GM12801 (cell line): ENCODE results near the gene TRUB2.

Source experiments
- TF ChIP-seq, protein P1 (sequence below): IDR thresholded peaks from one replicate; pipeline ENCODE4 v1.5.1; 2011; ENCODE audit warnings: control low read depth; ENCODE audit not compliant: insufficient read length; ENCODE audit errors: extremely low read depth

TRUB2 gene

DNA sequence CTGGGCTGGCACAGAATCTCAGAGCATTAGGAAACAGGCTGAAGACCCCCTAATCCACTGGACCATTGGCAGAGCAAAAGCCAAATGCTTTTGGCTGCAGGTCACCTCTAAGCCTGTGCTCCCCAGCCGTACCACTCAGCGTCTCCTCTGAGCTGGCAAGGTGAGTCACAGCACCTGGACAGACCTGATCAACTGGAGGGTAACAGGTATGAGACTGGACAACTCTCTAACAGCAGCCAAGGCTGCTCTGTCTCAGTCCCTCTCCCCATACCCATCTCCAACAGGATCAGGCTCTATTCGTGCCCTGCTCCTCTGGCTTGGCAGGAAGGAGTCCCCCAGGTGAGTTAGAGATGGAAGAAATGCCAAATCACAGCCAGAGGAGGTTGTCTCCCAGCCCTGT is 51.1 kb downstream of the TRUB2 start:
- TF ChIP-seq, protein P1, sequence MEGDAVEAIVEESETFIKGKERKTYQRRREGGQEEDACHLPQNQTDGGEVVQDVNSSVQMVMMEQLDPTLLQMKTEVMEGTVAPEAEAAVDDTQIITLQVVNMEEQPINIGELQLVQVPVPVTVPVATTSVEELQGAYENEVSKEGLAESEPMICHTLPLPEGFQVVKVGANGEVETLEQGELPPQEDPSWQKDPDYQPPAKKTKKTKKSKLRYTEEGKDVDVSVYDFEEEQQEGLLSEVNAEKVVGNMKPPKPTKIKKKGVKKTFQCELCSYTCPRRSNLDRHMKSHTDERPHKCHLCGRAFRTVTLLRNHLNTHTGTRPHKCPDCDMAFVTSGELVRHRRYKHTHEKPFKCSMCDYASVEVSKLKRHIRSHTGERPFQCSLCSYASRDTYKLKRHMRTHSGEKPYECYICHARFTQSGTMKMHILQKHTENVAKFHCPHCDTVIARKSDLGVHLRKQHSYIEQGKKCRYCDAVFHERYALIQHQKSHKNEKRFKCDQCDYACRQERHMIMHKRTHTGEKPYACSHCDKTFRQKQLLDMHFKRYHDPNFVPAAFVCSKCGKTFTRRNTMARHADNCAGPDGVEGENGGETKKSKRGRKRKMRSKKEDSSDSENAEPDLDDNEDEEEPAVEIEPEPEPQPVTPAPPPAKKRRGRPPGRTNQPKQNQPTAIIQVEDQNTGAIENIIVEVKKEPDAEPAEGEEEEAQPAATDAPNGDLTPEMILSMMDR, result no peak

DNA sequence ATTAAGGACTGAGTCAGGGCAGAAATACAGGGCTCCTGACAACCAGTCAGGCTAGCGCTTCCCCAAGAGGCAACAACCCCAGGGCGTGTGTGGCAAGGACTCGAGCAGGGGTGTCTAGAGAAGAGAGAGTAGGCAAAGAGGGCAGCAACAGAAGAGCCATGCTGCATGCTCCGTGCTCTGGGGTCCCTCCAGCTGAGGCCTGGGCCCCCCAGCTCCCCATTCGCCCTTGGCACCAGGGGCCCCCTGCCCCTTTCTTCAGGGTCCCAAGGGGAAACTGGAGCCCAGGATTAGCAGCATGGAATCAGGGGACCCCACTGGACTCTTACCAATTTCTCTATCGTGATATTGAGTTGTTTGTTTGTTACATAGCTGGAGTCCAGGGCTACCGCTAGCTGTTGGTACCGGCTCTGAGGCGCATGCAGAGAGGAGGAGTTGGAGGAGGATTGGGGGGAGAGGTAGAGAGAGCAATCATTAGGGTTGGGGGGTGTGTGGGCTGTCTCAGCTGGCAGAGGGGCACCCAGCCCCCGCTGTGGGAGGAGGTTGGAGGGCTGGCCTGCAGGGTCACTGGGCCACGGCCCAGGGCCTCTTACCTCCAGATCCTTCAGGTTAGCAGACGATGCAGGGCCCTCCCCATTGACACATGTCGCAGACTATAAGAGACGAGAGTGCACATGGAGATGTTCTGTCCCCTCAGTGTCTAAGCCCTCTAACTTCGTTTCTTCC is 55.2 kb downstream of the TRUB2 start:
- TF ChIP-seq, protein P1, result no peak

DNA sequence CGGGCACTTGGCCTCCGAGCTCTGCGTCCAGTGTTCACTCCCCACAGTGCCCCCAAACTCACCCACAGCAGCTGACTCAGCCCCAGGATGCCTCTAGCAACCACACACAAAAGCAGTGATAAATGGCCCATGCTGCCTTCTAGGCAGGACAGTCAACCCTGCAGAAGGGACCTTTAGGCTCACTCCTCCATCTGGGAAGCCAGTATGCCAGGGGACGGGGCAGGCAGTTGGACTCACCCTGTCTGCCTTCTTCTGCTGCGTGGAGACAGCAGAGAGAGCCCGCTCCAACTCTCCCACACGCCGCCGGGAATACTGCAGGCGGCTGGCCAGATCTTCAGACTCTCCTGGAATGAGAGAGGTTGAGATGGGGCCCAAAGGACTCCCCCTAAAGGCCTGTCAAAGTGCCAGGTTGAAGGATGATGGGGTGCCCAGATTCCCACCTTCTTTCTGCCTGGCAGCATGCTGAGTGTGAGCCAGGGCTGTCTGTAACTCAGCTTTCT is 56.8 kb downstream of the TRUB2 start:
- TF ChIP-seq, protein P1, result no peak

DNA sequence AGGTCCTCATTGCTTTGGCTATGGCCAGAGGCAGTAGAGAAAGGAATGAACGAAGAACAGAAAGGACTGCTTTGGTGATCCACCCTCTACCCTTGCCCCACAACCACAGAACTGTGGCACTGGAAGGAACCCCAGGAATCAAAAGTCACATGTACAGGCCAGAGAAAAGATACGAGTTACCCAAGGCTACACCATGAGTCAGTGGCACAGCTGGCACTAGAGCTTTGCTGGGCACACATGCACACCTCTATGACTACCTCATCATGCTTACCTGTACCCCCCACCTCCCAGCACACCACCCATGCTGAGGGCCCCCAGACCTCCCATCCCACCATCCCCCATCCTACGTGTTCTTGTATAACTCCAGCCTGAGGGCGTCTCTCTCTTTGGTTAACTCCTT is 59.6 kb downstream of the TRUB2 start:
- TF ChIP-seq, protein P1, result no peak

DNA sequence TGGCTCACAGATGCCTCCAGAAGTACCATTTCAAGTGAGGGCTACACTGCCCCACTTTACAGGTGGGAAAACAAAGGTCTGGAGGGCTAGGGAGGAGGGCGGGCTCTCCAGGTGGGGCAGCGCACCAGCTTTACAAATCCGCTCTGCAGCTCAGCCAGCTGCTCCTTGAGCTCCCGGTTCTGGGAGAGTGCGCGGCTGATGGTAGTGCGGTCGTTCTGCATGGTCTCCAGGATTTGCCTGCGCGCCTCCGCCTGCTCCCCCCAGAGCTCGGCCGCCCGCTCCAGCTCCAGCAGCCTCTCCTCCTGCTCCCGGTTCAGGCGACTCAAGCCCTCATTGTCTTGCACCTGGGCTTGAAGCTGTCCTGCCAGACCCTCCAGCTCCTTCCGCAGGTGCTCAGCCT is 61.9 kb downstream of the TRUB2 start:
- TF ChIP-seq, protein P1, result no peak

DNA sequence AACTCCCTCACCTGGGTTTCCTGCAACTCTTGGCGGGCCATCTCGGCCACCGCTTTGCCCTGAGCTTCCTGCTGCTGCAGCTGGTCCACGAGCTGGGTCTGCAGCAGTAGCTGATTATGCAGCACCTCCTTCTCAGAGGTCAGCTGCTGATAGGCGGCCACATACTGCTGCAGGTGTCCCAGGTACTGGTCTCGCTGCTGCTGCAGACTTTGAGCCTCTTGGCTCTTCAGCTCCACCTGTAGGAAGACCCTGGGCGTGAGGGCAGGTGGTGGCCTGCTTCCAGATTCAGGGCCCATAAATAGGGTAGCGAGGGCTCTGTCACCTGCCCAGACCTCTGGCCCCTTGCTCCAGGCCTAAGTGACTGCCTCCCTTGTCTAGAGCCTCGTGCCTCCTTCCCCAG is 63.1 kb downstream of the TRUB2 start:
- TF ChIP-seq, protein P1, result no peak

DNA sequence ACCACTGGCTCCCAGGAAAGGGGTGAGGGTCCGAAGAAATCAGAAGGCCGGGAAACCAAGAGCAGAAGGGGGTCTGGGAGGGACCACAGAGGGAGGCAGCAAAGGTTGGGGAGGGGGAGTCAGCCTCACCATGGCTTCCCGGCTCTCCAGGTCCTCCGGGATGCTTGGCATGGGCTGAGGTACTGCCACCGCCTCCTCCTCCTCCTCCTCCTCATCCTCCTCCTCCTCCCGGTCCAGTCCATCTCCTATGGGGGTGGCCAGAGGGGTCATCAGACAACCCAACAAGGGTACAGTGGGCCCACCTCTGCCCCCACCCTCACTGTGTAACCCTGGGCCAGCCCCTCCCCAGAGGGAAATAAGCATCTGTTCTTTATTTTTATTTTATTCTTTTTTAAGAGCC is 63.9 kb downstream of the TRUB2 start:
- TF ChIP-seq, protein P1, result no peak
